ENCODE measurements around the gene SORBS1.
A peak's percentile ranks its signal among the peaks of the same experiment; 100 is the strongest.
"Not testable (repeated sequence)": the region's sequence is repeated elsewhere in the genome, so short reads cannot be mapped to it uniquely, and the experiment has no call there.

The SORBS1 gene

GRCh38 chr10:95374597-95375209, 186.5 kb downstream of the SORBS1 start:
- DNase-seq = peak; percentile 47

DNA sequence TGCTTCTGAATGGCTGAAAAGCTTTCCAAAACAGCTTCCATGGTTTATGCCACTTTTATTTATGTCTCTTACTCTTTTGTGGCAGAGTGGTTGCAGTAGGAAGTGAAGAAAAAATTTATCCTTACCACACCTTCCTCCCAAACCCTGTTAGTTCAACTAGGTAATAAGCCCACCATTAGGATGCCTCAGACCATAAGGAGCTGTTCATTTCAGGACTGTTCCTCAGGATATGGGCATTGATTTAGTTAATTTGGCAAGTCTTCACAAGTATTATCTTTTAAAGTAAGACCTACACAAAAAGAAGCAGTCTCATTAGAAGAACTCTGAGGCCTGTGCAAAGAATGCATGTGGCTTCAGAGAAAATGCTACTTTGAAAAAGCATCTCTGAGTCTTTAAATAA, 187.5 kb downstream of the SORBS1 start:
- no peak for DNase-seq

GRCh38 chr10:95364342-95364741, 196.8 kb downstream of the SORBS1 start:
- no peak for DNase-seq

- DNase-seq = peak; percentile 43
Measured at GRCh38 chr10:95363303-95363912, 197.8 kb downstream of the SORBS1 start.

- no peak for DNase-seq
Measured at GRCh38 chr10:95360122-95360714, 201.0 kb downstream of the SORBS1 start.

GRCh38 chr10:95359466-95359865, 201.7 kb downstream of the SORBS1 start:
- DNase-seq = no peak

- DNase-seq = no peak
Measured at GRCh38 chr10:95356190-95356955, 204.8 kb downstream of the SORBS1 start.

GRCh38 chr10:95355301-95355700, 205.9 kb downstream of the SORBS1 start:
- peak; percentile 6 for DNase-seq

DNA sequence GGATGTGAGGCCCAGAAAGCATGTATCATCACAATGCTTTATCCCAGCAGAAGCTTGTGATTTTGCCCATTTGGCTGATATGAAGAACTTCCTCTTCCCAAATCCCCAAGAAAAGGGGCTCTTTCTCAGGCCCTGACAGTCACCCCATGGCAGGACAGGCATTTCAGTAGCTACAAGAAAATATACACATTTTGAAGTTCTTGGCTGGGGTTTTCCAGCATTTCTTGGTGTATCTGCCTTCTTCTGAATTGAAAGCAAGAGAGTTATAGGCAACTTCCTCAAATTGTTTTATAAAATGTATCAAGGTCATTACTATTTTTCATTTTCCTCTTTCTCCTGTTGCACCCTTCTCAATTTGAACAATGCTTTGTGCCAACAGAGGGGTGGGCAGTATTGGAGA, 207.1 kb downstream of the SORBS1 start:
- DNase-seq = no peak

DNA sequence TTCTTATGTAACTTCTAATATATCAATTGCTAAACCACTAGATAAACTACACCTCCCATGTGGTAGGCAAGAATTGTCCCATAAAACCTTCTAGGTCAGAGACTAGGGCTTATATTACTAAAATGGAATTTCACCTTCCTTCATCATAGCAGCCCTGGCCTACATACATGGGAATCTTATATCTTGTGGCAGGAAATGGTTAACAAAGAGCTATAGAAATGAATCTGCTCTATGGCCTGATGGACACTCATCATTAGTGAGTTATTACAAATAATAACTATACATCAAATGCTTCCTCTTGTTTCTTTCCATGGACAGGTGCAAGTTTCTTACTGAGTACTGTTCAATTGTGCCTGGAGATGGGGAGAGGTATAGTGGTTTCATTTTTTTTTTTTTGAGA, 208.0 kb downstream of the SORBS1 start:
- DNase-seq = no peak

DNA sequence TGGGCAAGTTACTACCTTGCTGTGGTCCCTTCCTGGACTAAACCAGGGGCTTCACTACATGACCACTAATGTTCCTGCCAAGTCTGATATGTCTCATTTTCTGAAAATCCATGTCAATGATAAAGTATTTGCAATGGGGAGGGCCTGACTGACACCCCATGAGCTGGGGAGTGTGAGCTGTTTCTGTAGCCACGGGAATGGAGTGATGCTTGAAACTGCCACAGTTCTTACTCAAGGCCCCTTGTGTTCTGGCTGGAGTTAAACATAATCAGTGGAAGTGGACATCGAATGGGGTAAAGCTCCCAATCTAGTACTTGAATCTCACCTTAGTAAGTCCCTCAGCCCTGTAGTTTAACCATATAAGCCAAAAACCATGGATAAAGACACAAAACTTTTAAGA, 208.5 kb downstream of the SORBS1 start:
- DNase-seq = no peak

DNA sequence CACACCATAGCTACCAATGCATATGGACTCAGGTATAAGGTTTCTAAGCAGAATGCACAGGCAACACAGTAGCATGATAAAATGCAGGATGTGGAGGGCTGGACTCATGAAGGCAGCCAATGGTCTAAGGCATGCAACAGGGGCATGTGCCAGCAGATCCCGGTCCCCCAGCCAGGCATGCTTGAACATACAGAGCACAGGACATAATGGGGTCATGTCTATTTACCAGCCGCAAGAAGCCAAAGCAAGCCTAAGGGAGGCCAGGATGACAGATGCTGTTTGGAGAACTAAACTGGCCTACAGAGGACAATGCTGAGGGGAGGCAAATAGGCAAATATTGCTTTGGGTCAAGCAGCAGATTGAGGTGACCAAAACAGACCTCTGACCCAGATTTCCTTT, 210.3 kb downstream of the SORBS1 start:
- DNase-seq = no peak

GRCh38 chr10:95350219-95350829, 210.8 kb downstream of the SORBS1 start:
- no peak for DNase-seq

GRCh38 chr10:95347402-95347766, 213.8 kb downstream of the SORBS1 start:
- DNase-seq = not testable (repeated sequence)

GRCh38 chr10:95346715-95347401, 214.3 kb downstream of the SORBS1 start:
- no peak for DNase-seq

- DNase-seq = no peak
Measured at GRCh38 chr10:95343573-95343972, 217.6 kb downstream of the SORBS1 start.

- DNase-seq = no peak
Measured at GRCh38 chr10:95341716-95342130, 219.4 kb downstream of the SORBS1 start.

- DNase-seq = no peak
Measured at GRCh38 chr10:95339863-95340262, 221.3 kb downstream of the SORBS1 start.

DNA sequence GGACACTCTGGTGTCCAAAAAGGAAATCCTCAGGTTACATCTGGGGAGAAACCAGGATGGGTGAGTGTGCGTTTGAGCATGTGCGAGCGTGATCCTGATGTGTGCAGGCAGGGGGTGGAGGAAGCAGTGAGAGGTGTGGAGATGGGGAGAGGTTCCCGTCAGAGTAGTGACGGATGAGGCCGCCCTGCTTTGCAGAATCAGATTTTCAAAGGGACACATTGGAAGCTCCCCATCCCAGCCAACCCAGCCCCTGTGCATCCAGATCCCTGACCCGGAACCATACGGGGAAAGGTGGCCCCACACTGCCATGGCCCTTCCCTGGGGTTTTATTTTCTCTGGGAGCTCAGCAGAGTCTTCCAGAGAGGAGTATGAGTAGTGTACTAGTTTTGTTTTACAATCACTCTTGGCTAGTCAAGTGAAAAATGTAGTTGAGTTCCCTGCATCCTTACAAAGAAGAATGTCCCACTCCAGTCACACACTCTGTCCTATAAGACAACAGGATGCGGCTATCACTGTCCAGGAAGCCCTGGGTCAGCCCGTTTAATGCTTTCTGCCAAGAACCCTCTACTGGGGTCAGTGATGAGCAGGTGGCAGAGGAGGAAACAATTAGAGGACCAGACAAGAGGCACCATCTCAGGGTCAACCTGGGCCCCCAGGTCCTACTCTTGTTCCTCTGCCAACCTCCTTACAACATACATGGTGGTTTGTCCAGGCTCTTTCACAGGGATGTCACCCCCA, 223.6 kb downstream of the SORBS1 start:
- no peak for DNase-seq

DNA sequence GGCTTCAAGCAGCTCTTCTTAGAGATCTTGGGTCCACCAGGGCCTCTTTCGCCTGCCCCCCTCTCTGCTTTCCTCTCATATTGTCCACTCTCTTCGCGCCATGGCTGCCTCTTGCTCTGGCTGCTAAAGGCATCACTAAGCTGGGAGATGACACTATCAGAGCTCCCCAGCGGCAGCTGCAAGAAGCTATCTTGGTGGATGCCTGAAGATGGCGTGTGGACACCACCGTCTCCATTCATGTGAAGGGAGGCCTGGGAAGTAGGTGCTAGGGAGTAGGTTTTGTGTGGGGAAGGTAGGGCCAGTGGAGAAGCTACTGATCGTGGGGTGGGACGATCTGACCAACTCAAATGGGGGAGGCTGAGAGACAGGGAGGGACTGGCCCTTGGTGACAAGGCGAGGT, 224.5 kb downstream of the SORBS1 start:
- no peak for DNase-seq

GRCh38 chr10:95335933-95336699, 225.1 kb downstream of the SORBS1 start:
- DNase-seq = no peak

Measured in NCI-H1105 treated with DMSO at 0.1 percent for 48 hours (cell line).